IPS DF 19.7 (cell line): ENCODE results near the gene MRPL48.
"Not testable (repeated sequence)": the region's sequence is repeated elsewhere in the genome, so short reads cannot be mapped to it uniquely, and the experiment has no call there.

Source experiments
- DNase-seq: peaks from one replicate; pipeline ENCODE4 v3.0.0-alpha.2; 2013; ENCODE audit warnings: low read depth, low spot score

MRPL48 gene

GRCh38 chr11:73787643-73788558, at the start of gene MRPL48:
Gene MRPL48, plus strand, starts transcription at chr11:73787874. Its CDS starts 98 bp downstream, at chr11:73787972.
- DNase-seq, result peak; percentile 75

GRCh38 chr11:73743045-73743444, 44.6 kb upstream of the MRPL48 start:
- no peak for DNase-seq

GRCh38 chr11:73746701-73747100, 41.0 kb upstream of the MRPL48 start:
- no peak for DNase-seq

- DNase-seq, result no peak
These were observed 39.9 kb upstream of the MRPL48 start for GRCh38 chr11:73747762-73748161.

- DNase-seq, result no peak
These were observed 39.4 kb upstream of the MRPL48 start for GRCh38 chr11:73748300-73748699.

DNA sequence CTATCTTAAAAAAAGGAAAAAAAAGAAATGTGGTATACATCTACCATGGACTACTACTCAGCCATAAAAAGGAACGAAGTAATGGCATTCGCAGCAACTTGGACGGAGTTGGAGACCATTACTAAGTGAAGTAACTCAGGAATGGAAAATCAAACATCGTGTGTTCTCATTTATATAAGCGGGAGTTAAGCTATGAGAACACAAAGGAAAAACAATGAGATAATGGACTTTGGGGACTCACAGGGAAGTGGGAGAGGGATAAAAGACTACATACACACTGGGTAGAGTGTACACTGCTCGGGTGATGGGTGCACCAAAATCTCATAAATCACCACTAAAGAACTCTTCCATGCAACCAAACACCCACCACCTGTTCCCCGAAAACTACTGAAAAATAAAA, 38.6 kb upstream of the MRPL48 start:
- no peak for DNase-seq

DNA sequence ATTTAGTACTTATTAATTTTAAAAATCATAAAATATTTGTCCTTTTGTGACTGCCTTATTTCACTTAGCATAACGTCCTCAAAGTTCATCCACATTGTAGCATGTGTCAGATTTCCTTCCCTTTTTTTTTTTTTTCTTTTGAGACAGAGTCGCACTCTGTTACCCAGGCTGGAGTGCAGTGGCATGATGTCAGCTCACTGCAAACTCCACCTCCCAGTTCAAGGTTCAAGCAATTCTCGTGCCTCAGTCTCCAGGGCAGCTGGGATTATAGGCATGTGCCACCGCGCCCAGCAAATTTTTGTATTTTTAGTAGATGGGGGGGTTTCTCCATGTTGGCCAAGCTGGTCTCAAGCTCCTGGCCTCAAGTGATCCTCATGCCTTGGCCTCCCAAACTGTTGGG, 37.4 kb upstream of the MRPL48 start:
- no peak for DNase-seq

DNA sequence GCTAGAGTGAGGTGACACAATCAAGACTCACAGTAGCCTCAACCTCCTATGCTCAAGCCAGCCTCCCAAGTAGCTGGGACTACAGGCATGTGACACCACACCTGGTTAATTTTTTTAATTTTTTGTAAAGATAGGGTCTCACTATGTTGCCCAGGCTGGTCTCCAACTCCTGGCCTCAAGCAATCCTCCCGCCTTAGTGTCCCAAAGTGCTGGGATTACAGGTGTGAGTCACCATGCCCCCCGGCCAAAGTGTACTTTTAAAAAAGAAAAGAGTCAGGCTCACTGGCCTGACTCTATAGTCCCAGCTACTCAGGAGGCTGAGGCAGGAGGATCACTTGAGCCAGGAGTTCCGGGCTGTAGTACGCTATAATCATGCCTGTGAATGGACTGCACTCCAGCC, 36.8 kb upstream of the MRPL48 start:
- DNase-seq, result not testable (repeated sequence)

GRCh38 chr11:73752216-73752867, 35.3 kb upstream of the MRPL48 start:
- DNase-seq, result no peak

DNA sequence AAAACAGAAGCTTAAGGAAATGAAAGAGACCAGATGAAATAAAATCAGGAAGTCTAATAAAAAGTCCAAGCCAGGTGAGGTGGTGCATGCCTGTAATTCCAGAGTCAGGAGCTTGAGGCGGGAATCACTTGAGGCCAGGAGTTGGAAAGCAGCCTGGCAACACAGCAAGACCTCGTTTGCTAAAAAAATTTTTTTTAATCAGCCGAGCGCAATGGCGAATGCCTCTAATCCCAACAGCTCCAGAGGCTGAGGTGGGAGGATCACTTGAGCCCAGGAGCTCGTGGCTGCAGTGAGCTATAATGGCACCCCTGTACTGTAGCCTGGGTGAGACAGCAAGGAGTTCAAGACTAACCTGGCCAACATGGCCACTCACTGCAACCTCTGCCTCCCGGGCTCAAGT, 34.8 kb upstream of the MRPL48 start:
- DNase-seq, result no peak

DNA sequence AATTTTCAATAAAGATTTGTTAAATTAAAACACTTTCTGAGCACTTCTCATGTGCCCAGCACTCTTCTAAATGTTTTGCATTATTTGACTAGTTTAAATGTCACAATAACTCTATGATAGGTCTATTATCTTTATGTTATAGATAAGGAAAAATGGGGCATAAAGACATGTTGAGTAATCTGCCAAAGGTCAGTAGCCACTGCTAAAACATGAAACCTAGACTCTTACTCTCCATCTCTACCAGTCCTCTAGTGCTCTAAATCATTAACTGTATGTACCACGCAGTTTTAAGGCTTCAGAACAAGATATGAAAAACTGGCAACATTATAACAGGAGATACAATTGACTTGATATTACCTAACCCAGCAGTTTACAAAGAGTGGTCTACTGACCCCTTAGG, 33.7 kb upstream of the MRPL48 start:
- no peak for DNase-seq

GRCh38 chr11:73755670-73756069, 32.0 kb upstream of the MRPL48 start:
- DNase-seq, result no peak

DNA sequence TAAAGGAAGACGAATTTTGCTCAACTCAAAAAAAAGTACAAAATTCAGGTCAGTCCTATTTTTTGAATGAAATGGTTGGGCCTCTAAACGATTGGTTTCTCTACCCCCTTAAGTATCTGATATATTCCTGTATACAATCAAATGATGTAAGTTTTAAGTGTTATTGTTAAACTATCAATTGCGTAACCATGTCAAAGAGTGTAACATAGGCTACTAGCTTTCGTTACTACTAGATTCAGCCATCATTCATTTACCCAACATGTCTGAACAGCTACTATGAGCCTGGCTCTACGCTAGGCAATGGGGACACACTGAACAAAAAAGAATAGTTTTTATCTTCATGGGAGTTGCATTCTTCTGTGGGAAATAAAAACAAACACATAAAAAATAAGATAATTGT, 30.1 kb upstream of the MRPL48 start:
- DNase-seq, result no peak

- no peak for DNase-seq
These were observed 29.2 kb upstream of the MRPL48 start for GRCh38 chr11:73758451-73758850.

- DNase-seq, result no peak
These were observed 28.0 kb upstream of the MRPL48 start for GRCh38 chr11:73759610-73760134.

- no peak for DNase-seq
These were observed 27.5 kb upstream of the MRPL48 start for GRCh38 chr11:73760135-73760678.

DNA sequence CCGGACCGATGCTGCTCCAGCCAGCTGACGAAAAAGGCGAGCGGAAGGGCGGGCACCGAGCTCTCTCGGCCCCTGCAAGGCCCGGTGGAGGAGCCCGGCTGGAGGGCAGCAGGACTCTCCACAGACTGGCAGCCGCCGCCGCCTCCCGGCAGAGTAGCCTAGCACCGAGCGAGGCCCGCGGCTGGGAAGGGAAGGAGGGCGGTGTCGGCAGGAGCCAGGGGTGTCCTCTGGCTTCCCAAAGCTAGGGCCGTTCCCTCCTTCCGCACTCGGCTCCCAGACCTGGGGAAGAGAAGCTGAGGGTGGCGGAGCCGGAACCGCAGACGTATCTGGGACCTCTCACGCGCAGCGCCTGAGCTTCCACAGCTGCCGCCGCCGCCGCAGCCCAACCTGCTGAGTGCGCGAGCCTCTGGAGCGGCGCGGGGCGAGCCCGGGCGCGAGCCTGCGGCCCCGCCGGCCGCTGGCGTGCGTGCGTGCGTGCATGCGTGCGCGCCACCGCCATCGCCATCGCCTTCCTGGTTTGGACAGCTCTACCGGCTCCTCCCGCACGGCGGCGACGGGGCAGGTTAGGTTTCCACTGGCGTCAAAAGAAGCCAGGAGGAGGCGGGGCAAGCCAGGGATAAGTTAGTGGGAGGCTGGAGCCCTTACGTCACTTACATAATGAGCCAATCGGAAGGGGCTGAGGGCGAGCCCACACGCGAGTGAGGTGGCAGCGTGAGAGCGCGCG, 26.8 kb upstream of the MRPL48 start, which contains the start of gene RAB6A:
RAB6A (minus strand) TSS at position 396 of the 724 bp plus-strand sequence. CDS start 439 bp downstream, outside the sequence.
- DNase-seq, result peak; percentile 95

GRCh38 chr11:73761403-73761945, 26.2 kb upstream of the MRPL48 start:
- no peak for DNase-seq

DNA sequence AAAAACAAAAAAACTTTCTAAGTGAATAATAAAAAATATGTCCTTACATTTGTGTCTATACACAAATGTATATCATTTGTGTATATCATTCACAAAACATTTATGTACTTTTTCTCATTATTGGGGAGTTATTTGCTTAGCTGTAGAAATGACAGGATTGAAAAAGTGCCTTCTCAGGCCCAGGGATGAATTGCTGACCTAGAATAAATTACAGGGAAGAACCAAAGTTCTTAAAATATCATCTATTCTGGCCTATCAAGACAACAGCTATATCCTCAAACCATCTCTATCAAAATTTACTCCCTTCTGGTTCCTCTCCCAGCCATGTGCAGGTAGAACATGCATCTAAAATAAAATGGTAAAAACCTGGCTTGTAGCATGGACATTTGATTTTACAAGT, 24.9 kb upstream of the MRPL48 start:
- DNase-seq, result no peak

GRCh38 chr11:73766763-73767162, 20.9 kb upstream of the MRPL48 start:
- DNase-seq, result no peak

DNA sequence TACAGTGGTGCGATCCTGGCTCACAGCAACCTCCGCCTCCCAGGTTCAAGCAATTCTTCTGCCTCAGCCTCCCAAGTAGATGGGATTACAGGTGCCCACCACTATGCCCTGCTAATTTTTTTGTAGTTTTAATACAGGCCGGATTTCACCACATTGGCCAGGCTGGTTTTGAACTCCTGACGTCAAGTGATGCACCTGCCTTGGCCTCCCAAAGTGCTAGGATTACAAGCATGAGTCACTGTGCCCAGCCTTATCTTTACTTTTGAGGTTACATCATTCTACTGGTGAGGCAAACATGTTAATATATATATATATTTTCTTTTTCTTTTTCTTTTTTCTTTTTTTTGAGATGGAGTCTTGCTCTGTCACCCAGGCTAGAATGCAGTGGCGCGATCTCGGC, 16.9 kb upstream of the MRPL48 start:
- DNase-seq, result not testable (repeated sequence)
